Keratinocyte (primary cell): Measurements from ENCODE around the gene LAMB4. TPM values are rescaled to one million over a fixed set of nuclear protein-coding genes. Genes with fewer than 3 reads are reported as not detected.

ENCODE experiments used
- DNase-seq: peaks from one replicate; pipeline ENCODE4 v3.0.0-alpha.2; 2011; ENCODE audit warnings: low read depth, missing footprints, low spot score
- FAIRE-seq: peaks from 2 replicates; lab custom pipeline; 2011; peaks lifted over from hg19 to GRCh38; lab: Jason Lieb, UNC
- H2AFZ ChIP-seq: 2 replicates; pipeline ENCODE4 v1.6.0; 2012; ENCODE audit warnings: low read length, control low read depth, inconsistent platforms; ENCODE audit not compliant: control insufficient read depth
- H3K27ac ChIP-seq: 2 replicates; pipeline ENCODE4 v1.5.1; 2011; ENCODE audit warnings: low read length; ENCODE audit not compliant: control insufficient read depth, insufficient read depth
- H3K27me3 ChIP-seq: 3 replicates; pipeline ENCODE4 v1.6.0; 2011; ENCODE audit warnings: low read length; ENCODE audit not compliant: control insufficient read depth, insufficient read depth; ENCODE audit errors: extremely low read depth
- H3K36me3 ChIP-seq, 2 experiments: 2 replicates in 1 of 2; 3 replicates in 1 of 2; pipeline ENCODE4 v1.5.1; 2011; ENCODE audit warnings: low read length in 2 of 2, mild to moderate bottlenecking in 1 of 2; ENCODE audit not compliant: control insufficient read depth in 2 of 2, insufficient read depth in 2 of 2; ENCODE audit errors: extremely low read depth in 1 of 2
- H3K4me1 ChIP-seq: 3 replicates; pipeline ENCODE4 v1.5.1; 2011; ENCODE audit warnings: low read length; ENCODE audit not compliant: control insufficient read depth, insufficient read depth; ENCODE audit errors: extremely low read depth
- H3K4me2 ChIP-seq: 3 replicates; pipeline ENCODE4 v1.6.0; 2011; ENCODE audit warnings: low read depth, low read length; ENCODE audit not compliant: control insufficient read depth, insufficient read depth; ENCODE audit errors: extremely low read depth
- H3K4me3 ChIP-seq, 3 experiments: fragments of 200-600 bp in 1 of 3; sonication (generic) in 1 of 3; 2 replicates in 2 of 3; 3 replicates in 1 of 3; pipeline ENCODE4 v1.5.1; 2011 to 2016; ENCODE audit warnings: low read length in 3 of 3, mild to moderate bottlenecking in 3 of 3, control low read depth in 2 of 3, inconsistent platforms in 1 of 3, low read depth in 1 of 3, mixed read lengths in 1 of 3, mixed run types in 1 of 3, moderate library complexity in 1 of 3; ENCODE audit not compliant: control insufficient read depth in 2 of 3, insufficient read depth in 2 of 3; ENCODE audit errors: extremely low read depth in 1 of 3
- H3K79me2 ChIP-seq: 2 replicates; pipeline ENCODE4 v1.6.0; 2012; ENCODE audit warnings: low read length; ENCODE audit not compliant: control insufficient read depth, insufficient read depth
- H3K9ac ChIP-seq: 3 replicates; pipeline ENCODE4 v1.6.0; 2011; ENCODE audit warnings: low read length; ENCODE audit not compliant: control insufficient read depth, insufficient read depth; ENCODE audit errors: extremely low read depth
- H3K9me1 ChIP-seq: 3 replicates; pipeline ENCODE4 v1.6.0; 2011; ENCODE audit warnings: low read length; ENCODE audit not compliant: control insufficient read depth, insufficient read depth; ENCODE audit errors: extremely low read depth
- H3K9me3 ChIP-seq: 2 replicates; pipeline ENCODE4 v1.5.1; 2012; ENCODE audit warnings: low read depth, low read length; ENCODE audit not compliant: control insufficient read depth
- H4K20me1 ChIP-seq: 3 replicates; pipeline ENCODE4 v1.6.0; 2011; ENCODE audit warnings: low read length; ENCODE audit not compliant: control insufficient read depth, insufficient read depth; ENCODE audit errors: extremely low read depth
- EZH2 ChIP-seq: IDR thresholded peaks from one replicate; pipeline ENCODE4 v1.6.1; 2012; ENCODE audit warnings: inconsistent platforms, mild to moderate bottlenecking, low read length, moderate library complexity
- dilution Hi-C: fragments of 300-500 bp; cut with MboI; formaldehyde crosslinking; loops from one replicate; pipeline ENCODE4 v1.7.0; 2020; ENCODE audit warnings: low sequenced_read_pairs; ENCODE audit not compliant: extremely low pct_ligation_motif_present
- polyA plus RNA-seq, 5 experiments: library from polyadenylated mRNA; depleted of rRNA in 3 of 5; stranded (reverse) in 3 of 5; stranded (forward) in 1 of 5; unstranded in 1 of 5; fragments of >200 nt; gene quantifications; 1 replicate in 1 of 5; 2 replicates in 3 of 5; 3 replicates in 1 of 5; pipeline versions ENCODE4 v1.2.1 to v1.2.3, GENCODE V29; 2011 to 2012; ENCODE audit warnings: missing spikeins in 2 of 5, low read depth in 1 of 5, low replicate concordance in 1 of 5
- TF ChIP-seq, protein P1 (sequence below), 3 experiments: IDR thresholded peaks in 1 of 3; conservative IDR thresholded peaks in 1 of 3; optimal IDR thresholded peaks in 1 of 3; 2 replicates in 2 of 3; 3 replicates in 1 of 3; pipeline versions ENCODE3 to v1.5.1; 2011; ENCODE audit warnings: low read length in 3 of 3, mild to moderate bottlenecking in 3 of 3, moderate library complexity in 2 of 3, control low read depth in 1 of 3, inconsistent platforms in 1 of 3; ENCODE audit not compliant: insufficient read depth in 2 of 3; ENCODE audit errors: extremely low read depth in 1 of 3

LAMB4 gene
- polyA plus RNA-seq, 1 donor (not counting 4 experiments of a cell fraction or from before 2014, with no cell fraction given): 3.7 TPM

- FAIRE-seq (no peak), DNase-seq (no peak)
- Histone ChIP-seq H3K4me1 (no peaks in the 10 kb centered on the region), H3K9ac (no peak overlapping the region), H2AFZ (no peak overlapping the region), H4K20me1 (no peaks in the 10 kb centered on the region), H3K9me3 (no peaks in the 10 kb centered on the region), H3K4me2 (no peak overlapping the region), H3K4me3 (no peak overlapping the region), H3K9me1 (no peaks in the 10 kb centered on the region), H3K27me3 (no peaks in the 10 kb centered on the region), H3K79me2 (no peaks in the 10 kb centered on the region), H3K27ac (no peak overlapping the region), H3K36me3 (peaks cover 15 to 30% of the 10 kb centered on the region in 2 experiments)
- dilution Hi-C loops: no loop called here
- TF ChIP-seq EZH2: no peak
- TF ChIP-seq, protein P1, sequence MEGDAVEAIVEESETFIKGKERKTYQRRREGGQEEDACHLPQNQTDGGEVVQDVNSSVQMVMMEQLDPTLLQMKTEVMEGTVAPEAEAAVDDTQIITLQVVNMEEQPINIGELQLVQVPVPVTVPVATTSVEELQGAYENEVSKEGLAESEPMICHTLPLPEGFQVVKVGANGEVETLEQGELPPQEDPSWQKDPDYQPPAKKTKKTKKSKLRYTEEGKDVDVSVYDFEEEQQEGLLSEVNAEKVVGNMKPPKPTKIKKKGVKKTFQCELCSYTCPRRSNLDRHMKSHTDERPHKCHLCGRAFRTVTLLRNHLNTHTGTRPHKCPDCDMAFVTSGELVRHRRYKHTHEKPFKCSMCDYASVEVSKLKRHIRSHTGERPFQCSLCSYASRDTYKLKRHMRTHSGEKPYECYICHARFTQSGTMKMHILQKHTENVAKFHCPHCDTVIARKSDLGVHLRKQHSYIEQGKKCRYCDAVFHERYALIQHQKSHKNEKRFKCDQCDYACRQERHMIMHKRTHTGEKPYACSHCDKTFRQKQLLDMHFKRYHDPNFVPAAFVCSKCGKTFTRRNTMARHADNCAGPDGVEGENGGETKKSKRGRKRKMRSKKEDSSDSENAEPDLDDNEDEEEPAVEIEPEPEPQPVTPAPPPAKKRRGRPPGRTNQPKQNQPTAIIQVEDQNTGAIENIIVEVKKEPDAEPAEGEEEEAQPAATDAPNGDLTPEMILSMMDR (optimal IDR thresholded peaks at IDR 0.05 in 1 of 3, IDR thresholded peaks at IDR 0.05 in 1 of 3, conservative IDR thresholded peaks at IDR 0.05 in 1 of 3; ENCODE audit: extremely low read depth in 1 of 3, insufficient read depth in 2 of 3, low read length in 3 of 3): no peak
Observed at GRCh38 chr7:107982042-107982840, 147.9 kb downstream of the LAMB4 start.

DNA sequence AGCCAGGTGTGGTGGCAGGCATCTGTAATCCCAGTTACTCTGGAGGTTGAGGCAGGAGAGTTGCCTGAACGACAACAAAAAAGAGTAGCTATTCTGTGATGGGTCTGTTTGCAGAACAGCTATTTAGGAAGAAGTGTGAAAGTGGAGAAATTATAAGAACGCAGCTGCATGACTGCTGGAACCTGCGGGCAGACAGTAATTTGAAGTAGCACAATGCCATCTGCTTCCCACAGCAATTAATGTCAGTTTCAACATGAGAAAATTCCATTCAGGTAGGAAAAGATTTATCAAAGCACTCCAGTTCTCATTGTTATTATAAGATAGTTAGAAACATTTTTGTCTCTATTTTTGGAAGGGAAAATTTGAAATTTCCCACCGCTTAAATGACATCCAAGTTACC lies 148.7 kb downstream of the LAMB4 start:
- no peak for DNase-seq
- no peak overlapping the region for H3K4me2 ChIP-seq
- no peaks in the 10 kb centered on the region for H3K9me3 ChIP-seq
- H4K20me1 ChIP-seq: no peaks in the 10 kb centered on the region
- no peak overlapping the region for H3K9ac ChIP-seq
- H3K9me1 ChIP-seq: no peaks in the 10 kb centered on the region
- no peak overlapping the region for H3K4me3 ChIP-seq
- H2AFZ ChIP-seq: no peak overlapping the region
- FAIRE-seq: no peak
- peaks cover 20 to 38% of the 10 kb centered on the region in 2 experiments for H3K36me3 ChIP-seq
- H3K27me3 ChIP-seq: no peaks in the 10 kb centered on the region
- dilution Hi-C loops: no loop called here
- H3K27ac ChIP-seq: no peak overlapping the region
- H3K4me1 ChIP-seq: no peaks in the 10 kb centered on the region
- H3K79me2 ChIP-seq: no peaks in the 10 kb centered on the region
- no peak for TF ChIP-seq EZH2
- TF ChIP-seq, protein P1 (optimal IDR thresholded peaks at IDR 0.05 in 1 of 3, IDR thresholded peaks at IDR 0.05 in 1 of 3, conservative IDR thresholded peaks at IDR 0.05 in 1 of 3; ENCODE audit: extremely low read depth in 1 of 3, insufficient read depth in 2 of 3, low read length in 3 of 3): no peak
